Measurements from ENCODE around the gene IER5. TPM values are rescaled to one million over a fixed set of nuclear protein-coding genes. Genes with fewer than 3 reads are reported as not detected.

The IER5 gene
- total RNA-seq, 4 donors from 2014 or later: 7.2 to 7.8 (median 7.6) TPM

DNA sequence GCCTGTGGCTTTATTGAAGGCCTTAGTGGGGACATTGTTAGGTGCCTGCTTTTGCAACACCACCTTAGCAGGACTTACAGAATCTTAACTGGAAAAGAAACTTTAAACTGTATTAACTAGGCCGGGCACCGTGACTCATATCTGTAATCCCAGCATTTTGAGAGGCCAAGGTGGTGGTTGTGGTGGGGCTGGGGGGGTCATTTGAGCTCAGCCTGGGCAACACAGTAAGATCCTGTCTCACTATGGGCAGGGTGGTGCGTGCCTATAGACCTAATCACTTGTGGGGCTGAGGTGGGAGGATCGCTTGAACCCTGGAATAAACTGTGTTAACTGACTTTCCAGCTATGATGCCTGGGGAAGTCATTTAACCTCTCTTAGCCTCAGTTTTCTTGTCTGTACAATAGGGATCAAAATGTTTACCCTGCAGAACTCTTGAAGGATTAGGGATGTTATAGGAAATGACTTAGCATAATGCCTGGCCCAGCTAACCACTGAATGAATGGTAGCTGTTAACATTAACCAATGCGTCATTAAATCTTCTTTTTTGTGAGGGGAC lies 39.5 kb downstream of the IER5 start:
- H3K36me3 ChIP-seq: no peaks in the 10 kb centered on the region
- DNase-seq: no peak
- H3K9me3 ChIP-seq: no peaks in the 10 kb centered on the region
- no peak overlapping the region for H3K27ac ChIP-seq
- no peak overlapping the region for H3K4me3 ChIP-seq (replicated peaks in 1 of 3)
- H3K4me1 ChIP-seq: peaks cover 4 to 9% of the 10 kb centered on the region in 2 donors
- TF ChIP-seq, protein P1, sequence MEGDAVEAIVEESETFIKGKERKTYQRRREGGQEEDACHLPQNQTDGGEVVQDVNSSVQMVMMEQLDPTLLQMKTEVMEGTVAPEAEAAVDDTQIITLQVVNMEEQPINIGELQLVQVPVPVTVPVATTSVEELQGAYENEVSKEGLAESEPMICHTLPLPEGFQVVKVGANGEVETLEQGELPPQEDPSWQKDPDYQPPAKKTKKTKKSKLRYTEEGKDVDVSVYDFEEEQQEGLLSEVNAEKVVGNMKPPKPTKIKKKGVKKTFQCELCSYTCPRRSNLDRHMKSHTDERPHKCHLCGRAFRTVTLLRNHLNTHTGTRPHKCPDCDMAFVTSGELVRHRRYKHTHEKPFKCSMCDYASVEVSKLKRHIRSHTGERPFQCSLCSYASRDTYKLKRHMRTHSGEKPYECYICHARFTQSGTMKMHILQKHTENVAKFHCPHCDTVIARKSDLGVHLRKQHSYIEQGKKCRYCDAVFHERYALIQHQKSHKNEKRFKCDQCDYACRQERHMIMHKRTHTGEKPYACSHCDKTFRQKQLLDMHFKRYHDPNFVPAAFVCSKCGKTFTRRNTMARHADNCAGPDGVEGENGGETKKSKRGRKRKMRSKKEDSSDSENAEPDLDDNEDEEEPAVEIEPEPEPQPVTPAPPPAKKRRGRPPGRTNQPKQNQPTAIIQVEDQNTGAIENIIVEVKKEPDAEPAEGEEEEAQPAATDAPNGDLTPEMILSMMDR (IDR thresholded peaks at IDR 0.05): no peak
- no peaks in the 10 kb centered on the region for H3K27me3 ChIP-seq
- intact Hi-C loops (cut with DNase I): no loop called here
- WGBS, 2 donors: 91 to 95% methylated on average over 5 of the region's 5 CpGs

DNA sequence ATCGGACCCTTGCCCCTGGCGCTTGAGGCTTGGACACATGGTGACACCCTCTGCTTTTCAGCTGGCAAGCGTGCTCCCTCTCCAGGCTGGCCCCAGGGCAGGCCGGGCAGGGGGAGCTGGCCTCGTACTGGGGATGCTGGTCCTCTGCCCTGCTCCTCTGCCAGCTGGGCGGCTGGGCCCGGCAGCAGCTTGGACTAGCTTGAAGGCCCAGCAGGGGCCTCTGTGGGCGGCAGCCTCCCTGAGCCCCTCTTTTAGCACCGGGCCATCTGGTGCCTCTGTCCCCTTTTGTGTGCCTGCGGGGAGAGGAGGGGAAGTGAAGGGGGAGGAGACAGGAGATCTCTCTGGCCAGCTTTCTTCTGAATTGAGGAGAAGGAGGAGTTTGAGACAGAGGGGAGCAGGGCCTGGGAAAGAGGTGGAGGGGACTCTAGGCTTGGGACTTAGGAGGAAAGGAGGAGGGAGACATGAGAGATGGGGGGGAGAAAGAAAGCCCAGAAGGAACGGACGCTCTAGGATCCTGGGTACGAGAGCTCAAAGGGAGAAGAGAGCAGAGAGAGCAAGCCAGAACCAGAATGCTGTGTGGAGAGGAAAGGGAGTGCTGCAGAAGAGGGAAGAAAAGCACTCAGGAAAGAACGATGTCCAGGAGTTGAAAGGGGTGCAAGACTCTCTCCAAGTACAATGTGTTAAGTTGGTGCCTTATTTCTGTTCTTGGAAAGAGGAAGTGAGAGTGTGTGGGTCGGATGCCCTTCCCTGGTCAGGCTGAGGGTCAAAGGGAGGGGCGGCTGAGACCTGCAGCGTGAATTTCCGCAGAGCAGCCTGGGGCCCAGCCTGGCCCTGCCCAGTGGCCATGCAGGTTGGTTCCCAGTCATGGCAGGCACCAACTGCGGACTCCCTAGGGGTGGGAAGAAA lies 40.3 kb downstream of the IER5 start:
- Histone ChIP-seq H3K9me3 (no peaks in the 10 kb centered on the region), H3K4me1 (peaks cover 4 to 9% of the 10 kb centered on the region in 2 donors), H3K4me3 (replicated peaks in 1 of 3) (no peak overlapping the region), H3K27me3 (no peaks in the 10 kb centered on the region), H3K27ac (no peak overlapping the region), H3K36me3 (no peaks in the 10 kb centered on the region)
- TF ChIP-seq POLR2A (IDR thresholded peaks at IDR 0.05): no peak
- TF ChIP-seq, protein P1 (IDR thresholded peaks at IDR 0.05): no peak
- DNase-seq: no peak
- 69 to 72% methylated on average over 12 to 16 of the region's 19 CpGs for WGBS, 2 donors
- intact Hi-C loops (cut with DNase I): no loop called here

DNA sequence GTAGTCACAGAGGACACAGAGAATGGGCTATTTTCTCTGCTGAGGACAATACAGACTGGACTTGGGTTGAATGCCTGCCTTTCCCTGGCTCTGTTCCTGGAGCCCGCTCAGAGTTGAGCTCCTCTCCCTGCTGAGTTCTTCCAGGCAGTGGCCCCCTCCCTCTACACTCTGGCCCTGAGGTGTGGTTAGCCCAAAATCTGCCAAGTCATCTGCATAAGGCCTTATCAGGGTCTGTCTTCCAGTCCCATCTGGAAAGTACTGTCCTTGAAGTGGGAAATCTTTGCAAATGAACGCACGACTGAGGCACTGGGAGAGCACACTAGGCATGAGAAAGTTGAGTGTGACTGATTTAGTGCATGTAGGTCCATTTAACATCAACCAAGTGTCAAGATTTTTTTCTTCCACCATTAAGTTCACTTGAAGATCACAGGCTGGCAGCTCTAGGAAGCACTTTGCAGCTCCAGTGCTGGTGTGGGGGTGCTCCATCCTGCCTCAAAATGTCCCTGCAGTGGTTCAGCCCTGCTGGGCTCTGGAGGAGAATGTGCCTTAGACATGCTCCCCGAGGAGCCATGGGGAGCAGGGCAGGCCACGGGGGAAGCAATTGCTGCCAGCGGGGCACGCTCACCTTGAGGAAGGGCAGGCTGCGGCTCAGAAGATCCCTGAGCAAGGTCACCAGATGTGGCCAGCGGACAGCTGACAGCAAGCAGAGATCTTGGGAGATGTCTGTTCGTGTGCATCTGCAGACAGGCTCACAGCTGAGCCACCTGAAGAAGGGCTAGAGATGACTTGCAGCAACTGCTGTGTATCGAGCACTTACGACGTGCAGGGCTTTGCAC lies 41.5 kb downstream of the IER5 start:
- WGBS, 2 donors: 81 to 97% methylated on average over 10 to 12 of the region's 13 CpGs
- peaks cover 6 to 13% of the 10 kb centered on the region in 2 donors for H3K4me1 ChIP-seq
- intact Hi-C loops (cut with DNase I): no loop called here
- no peaks in the 10 kb centered on the region for H3K27me3 ChIP-seq
- H3K27ac ChIP-seq: no peak overlapping the region
- no peaks in the 10 kb centered on the region for H3K36me3 ChIP-seq
- TF ChIP-seq POLR2A (IDR thresholded peaks at IDR 0.05): no peak
- TF ChIP-seq, protein P1 (IDR thresholded peaks at IDR 0.05): no peak
- H3K4me3 ChIP-seq (replicated peaks in 1 of 3): no peak overlapping the region
- no peaks in the 10 kb centered on the region for H3K9me3 ChIP-seq
- DNase-seq: no peak

DNA sequence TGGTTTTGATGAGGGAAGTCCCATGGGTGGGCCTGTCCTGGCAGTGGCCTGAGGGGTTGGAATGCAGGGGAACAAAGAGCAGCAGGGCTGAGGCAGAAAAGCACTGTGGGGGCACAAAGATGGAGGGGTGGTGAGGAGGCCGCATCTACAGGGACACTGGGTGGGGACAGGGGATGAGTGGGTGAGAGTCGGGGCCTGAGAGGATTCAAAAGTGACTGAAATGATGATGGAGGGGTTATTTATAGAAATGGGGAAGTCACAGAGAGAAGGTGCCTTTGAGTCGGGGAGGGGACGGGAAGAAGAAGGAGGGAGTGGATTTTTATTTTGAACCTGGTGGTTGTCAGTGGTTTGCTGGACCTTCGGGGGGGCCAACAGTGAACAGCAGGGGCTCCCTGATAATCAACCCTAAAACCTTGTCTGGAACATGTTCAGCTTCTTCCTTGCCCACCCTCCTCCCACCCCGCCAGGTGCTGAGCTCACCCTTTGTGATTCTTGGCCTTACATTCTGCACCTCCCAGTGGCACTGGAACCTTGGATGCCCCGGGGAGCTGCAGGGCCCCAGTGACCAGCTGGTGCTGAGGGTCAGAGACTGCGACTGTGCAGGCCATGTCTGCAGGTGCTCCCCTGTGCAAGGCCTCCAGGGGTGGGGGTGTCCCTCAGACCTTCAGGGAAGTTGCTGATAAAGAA lies 42.9 kb downstream of the IER5 start:
- TF ChIP-seq POLR2A (IDR thresholded peaks at IDR 0.05): no peak
- TF ChIP-seq, protein P1 (IDR thresholded peaks at IDR 0.05): no peak
- Histone ChIP-seq H3K27me3 (no peaks in the 10 kb centered on the region), H3K27ac (no peak overlapping the region), H3K4me1 (peaks cover 7 to 21% of the 10 kb centered on the region in 2 donors), H3K36me3 (no peaks in the 10 kb centered on the region), H3K4me3 (replicated peaks in 1 of 3) (no peak overlapping the region), H3K9me3 (no peaks in the 10 kb centered on the region)
- 83 to 88% methylated on average over 8 of the region's 8 CpGs for WGBS, 2 donors
- intact Hi-C loops (cut with DNase I): no loop called here
- DNase-seq: no peak

All from thyroid gland (tissue), 4 donors.